GM18520 (cell line): ENCODE results near the gene BRD3OS.

Experiments used
- ATAC-seq: cut with Tn5 transposase; IDR thresholded peaks from one replicate; pipeline ENCODE4 v1.9.1; 2021; ENCODE audit not compliant: unreplicated experiment

BRD3OS gene

GRCh38 chr9:134032456-134033222 lies 7.4 kb downstream of the BRD3OS start:
- ATAC-seq, result no peak

GRCh38 chr9:134033516-134034214 lies 8.4 kb downstream of the BRD3OS start:
- ATAC-seq, result no peak

- no peak for ATAC-seq
These were observed 9.1 kb downstream of the BRD3OS start for GRCh38 chr9:134034215-134035040.

GRCh38 chr9:134035041-134036039 lies 10.1 kb downstream of the BRD3OS start:
- ATAC-seq, result no peak

- no peak for ATAC-seq
These were observed 10.8 kb downstream of the BRD3OS start for GRCh38 chr9:134036130-134036529.

GRCh38 chr9:134037641-134038040 lies 12.4 kb downstream of the BRD3OS start:
- no peak for ATAC-seq

GRCh38 chr9:134039386-134040175 lies 14.3 kb downstream of the BRD3OS start:
- no peak for ATAC-seq

GRCh38 chr9:134040176-134040565 lies 14.9 kb downstream of the BRD3OS start:
- no peak for ATAC-seq

GRCh38 chr9:134040781-134041648 lies 15.7 kb downstream of the BRD3OS start:
- ATAC-seq, result no peak

GRCh38 chr9:134041649-134041962 lies 16.3 kb downstream of the BRD3OS start:
- no peak for ATAC-seq

- ATAC-seq, result no peak
These were observed 18.3 kb downstream of the BRD3OS start for GRCh38 chr9:134043531-134043988.

- ATAC-seq, result no peak
These were observed 19.7 kb downstream of the BRD3OS start for GRCh38 chr9:134044944-134045343.

- ATAC-seq, result no peak
These were observed 20.7 kb downstream of the BRD3OS start for GRCh38 chr9:134045841-134046544.

- no peak for ATAC-seq
These were observed 21.8 kb downstream of the BRD3OS start for GRCh38 chr9:134046894-134047681.

GRCh38 chr9:134047868-134048581 lies 22.7 kb downstream of the BRD3OS start:
- ATAC-seq, result no peak

GRCh38 chr9:134048582-134048968 lies 23.3 kb downstream of the BRD3OS start:
- ATAC-seq, result no peak

GRCh38 chr9:134049236-134049635 lies 24.0 kb downstream of the BRD3OS start:
- no peak for ATAC-seq
